Measurements from ENCODE around the gene PTP4A2. TPM values are rescaled to one million over a fixed set of nuclear protein-coding genes. Genes with fewer than 3 reads are reported as not detected.

PTP4A2 gene
- total and polyA plus RNA-seq, 10 of the 15 experiments (the other 5 are each of a cell fraction or from before 2014, with no cell fraction given): 180 to 909 (median 375) TPM

- Histone ChIP-seq H3K27me3 (replicated peaks in 1 of 2; ENCODE audit: control insufficient read depth in 2 of 2, insufficient read depth in 2 of 2, low read length in 1 of 2) (no peaks in the 10 kb centered on the region), H3K4me2 (ENCODE audit: control insufficient read depth, insufficient read depth) (no peak overlapping the region), H3K9ac (ENCODE audit: control insufficient read depth, insufficient read depth, low read length) (no peak overlapping the region), H4K20me1 (ENCODE audit: control insufficient read depth, insufficient read depth) (no peaks in the 10 kb centered on the region), H3K4me1 (ENCODE audit: control insufficient read depth, insufficient read depth, low read length) (peaks cover 20% of the 10 kb centered on the region), H3K27ac (ENCODE audit: control insufficient read depth, insufficient read depth) (no peak overlapping the region), H3K79me2 (ENCODE audit: control insufficient read depth, insufficient read depth, low read length) (no peaks in the 10 kb centered on the region), H2AFZ (ENCODE audit: control insufficient read depth, low read depth, low read length) (no peak overlapping the region), H3K36me3 (ENCODE audit: control insufficient read depth in 2 of 2, insufficient read depth in 2 of 2, low read length in 1 of 2) (no peaks in the 10 kb centered on the region), H3K4me3 (no peak overlapping the region), H3K9me3 (replicated peaks; ENCODE audit: control insufficient read depth, insufficient read depth, low read length) (no peaks in the 10 kb centered on the region)
- ChIA-PET SMC1A (ENCODE audit: uncharacterized antibody, unreplicated experiment) (no interaction called here), RAD21 (ENCODE audit: unreplicated experiment) (interaction anchor here (1.0 kb wide), 2 partner anchors 8 to 25 kb away, joined by 3 read pairs; no protein-coding TSS in a partner anchor), POLR2A (no interaction called here), CTCF (interaction anchor here (0.6 to 2.3 kb wide), 2 partner anchors 81 to 95 kb away, joined by 3 to 14 read pairs; no protein-coding TSS in a partner anchor)
- intact Hi-C loops (cut with micrococcal nuclease; ENCODE audit: unreplicated experiment): no loop called here
- TF ChIP-seq NFYB (IDR thresholded peaks at IDR 0.05; ENCODE audit: insufficient read depth, low read depth, low read length) (no peak), RAD21 (IDR thresholded peaks at IDR 0.05; ENCODE audit: insufficient read depth, low read depth, low read length) (no peak), CREB1 (IDR thresholded peaks at IDR 0.05; ENCODE audit: low read depth) (no peak), E4F1 (IDR thresholded peaks at IDR 0.05; ENCODE audit: borderline replicate concordance, partially characterized antibody) (no peak), RCOR1 (conservative IDR thresholded peaks at IDR 0.05; ENCODE audit: low read depth, low read length) (no peak), REST (IDR thresholded peaks at IDR 0.05; ENCODE audit: low read depth, low read length) (no peak), MTA3 (IDR thresholded peaks at IDR 0.05; ENCODE audit: borderline replicate concordance, low read length) (no peak)
- no TSS peak for BruUV-seq (replicated peaks)
- 83% methylated on average over 3 of the region's 3 CpGs for WGBS (ENCODE audit: insufficient coverage, insufficient replicate concordance, low lambda C conversion rate, missing lambda C conversion rate)
- in situ Hi-C loops (cut with MboI): no loop called here
- ATAC-seq (no peak), DNase-seq (ENCODE audit: low read depth, low spot score) (no peak), FAIRE-seq (no peak)
Measured at GRCh38 chr1:31883357-31883942, 54.7 kb downstream of the PTP4A2 start.

All from GM12878 (cell line).